K562 (cell line): ENCODE data around the gene CENPQ. TPM values are rescaled to one million over a fixed set of nuclear protein-coding genes. Genes with fewer than 3 reads are reported as not detected.
A peak's percentile ranks its signal among the peaks of the same experiment; 100 is the strongest.

Experiments
- ATAC-seq: fragments of 200-7000 bp; cut with Tn5 transposase; 3 replicates; pipeline ENCODE4 v1.9.1; 2020; ENCODE audit warnings: moderate library complexity
- BruUV-seq: library from RNA; stranded (reverse); fragments of 400-500 nt; replicated peaks from 2 replicates; lab custom pipeline; 2021; lab: Mats Ljungman, UMichigan
- CTCF ChIA-PET: fragments of 300-600 bp; formaldehyde crosslinking; extraction: SDS; loops from one replicate; lab custom pipeline; 2021; ENCODE audit warnings: low intra/inter-chr PET ratio; lab: Yijun Ruan, JAX
- POLR2A ChIA-PET: fragments of 300-600, 350-650 bp; sonication (Branson Sonifier 250); formaldehyde crosslinking; extraction: SDS; loops from one replicate; lab custom pipeline; 2021; ENCODE audit warnings: antibody characterized with exemption, inconsistent platforms; lab: Yijun Ruan, JAX
- DNase-seq, 4 experiments: peaks; one replicate each; pipeline versions ENCODE4 v3.0.0 to v3.0.0-alpha.2; 2011 to 2018; ENCODE audit warnings: low spot score in 3 of 4, mixed read lengths in 3 of 4; ENCODE audit errors: extremely low read depth in 1 of 4
- FAIRE-seq: peaks from 2 replicates; lab custom pipeline; 2011; peaks lifted over from hg19 to GRCh38; lab: Jason Lieb, UNC
- H2AFZ ChIP-seq: 2 replicates; pipeline ENCODE4 v1.6.0; 2011; ENCODE audit warnings: low read depth, low read length, control low read depth, inconsistent platforms
- H3K27ac ChIP-seq: fragments of 200-600 bp; 3 replicates; pipeline ENCODE4 v1.8.0; 2011; ENCODE audit warnings: low read depth, mild to moderate bottlenecking, control low read depth, inconsistent platforms, low read length, moderate library complexity, mixed read lengths; ENCODE audit errors: extremely low read depth
- H3K27me3 ChIP-seq, 2 experiments: fragments of 300-600 bp in 1 of 2; 2 replicates in 1 of 2; 3 replicates in 1 of 2; pipeline versions ENCODE4 v1.6.0 to v1.8.0; 2011; ENCODE audit warnings: inconsistent platforms in 2 of 2, low read length in 2 of 2, mild to moderate bottlenecking in 1 of 2, mixed read lengths in 1 of 2, moderate library complexity in 1 of 2; ENCODE audit not compliant: control insufficient read depth in 2 of 2, insufficient read depth in 2 of 2
- H3K36me3 ChIP-seq: fragments of 300-600 bp; 3 replicates; pipeline ENCODE4 v1.8.0; 2011; ENCODE audit warnings: mild to moderate bottlenecking, low read length, inconsistent platforms; ENCODE audit not compliant: control insufficient read depth, insufficient read depth
- H3K4me1 ChIP-seq, 2 experiments: fragments of 200-600 bp in 1 of 2; replicated peaks in 1 of 2; 2 replicates in 1 of 2; 3 replicates in 1 of 2; pipeline versions ENCODE4 v1.5.1 to v1.8.0; 2011; ENCODE audit warnings: inconsistent platforms in 2 of 2, low read length in 2 of 2, mild to moderate bottlenecking in 1 of 2, mixed read lengths in 1 of 2, moderate library complexity in 1 of 2; ENCODE audit not compliant: control insufficient read depth in 2 of 2, insufficient read depth in 2 of 2
- H3K4me2 ChIP-seq: 2 replicates; pipeline ENCODE4 v1.6.1; 2011; ENCODE audit warnings: low read length, control low read depth, inconsistent platforms, mixed read lengths; ENCODE audit not compliant: insufficient read depth
- H3K4me3 ChIP-seq: fragments of 200-600 bp; sonication (generic), shearing (Covaris generic); 2 replicates; pipeline ENCODE4 v1.5.1; 2016; ENCODE audit warnings: control low read depth, inconsistent platforms
- H3K79me2 ChIP-seq: fragments of 200-600 bp; 3 replicates; pipeline ENCODE4 v1.8.0; 2011; ENCODE audit warnings: low read length, inconsistent platforms; ENCODE audit not compliant: control insufficient read depth, insufficient read depth
- H3K9ac ChIP-seq, 2 experiments: 2 replicates each; pipeline versions ENCODE4 v1.6.0 to v1.6.1; 2011; ENCODE audit warnings: low read depth in 2 of 2, low read length in 2 of 2, control low read depth in 1 of 2, inconsistent platforms in 1 of 2, mild to moderate bottlenecking in 1 of 2, mixed read lengths in 1 of 2; ENCODE audit not compliant: insufficient read depth in 1 of 2
- H3K9me1 ChIP-seq: one replicate; pipeline ENCODE4 v1.6.0; 2011; ENCODE audit warnings: inconsistent platforms, mild to moderate bottlenecking, low read length, moderate library complexity; ENCODE audit not compliant: control insufficient read depth, insufficient read depth
- H3K9me3 ChIP-seq: replicated peaks from 2 replicates; pipeline ENCODE4 v1.5.1; 2011; ENCODE audit warnings: low read depth, low read length, inconsistent platforms; ENCODE audit not compliant: control insufficient read depth, insufficient read depth
- H4K20me1 ChIP-seq: replicated peaks from 2 replicates; pipeline ENCODE4 v1.6.1; 2011; ENCODE audit warnings: low read length, inconsistent platforms, mixed read lengths; ENCODE audit not compliant: control insufficient read depth, insufficient read depth
- ARID3A ChIP-seq: IDR thresholded peaks from 2 replicates; pipeline ENCODE4 v1.6.1; 2012; ENCODE audit warnings: low read depth, low read length, improper control_type of control experiment, borderline replicate concordance
- ASH1L ChIP-seq: fragments of 450-650 bp; IDR thresholded peaks from 2 replicates; pipeline ENCODE4 v1.6.1; 2018; ENCODE audit warnings: borderline replicate concordance, mild to moderate bottlenecking, low read depth; ENCODE audit not compliant: partially characterized antibody
- CEBPB ChIP-seq: fragments of 450-650 bp; IDR thresholded peaks from 2 replicates; pipeline ENCODE4 v1.6.1; 2016; ENCODE audit warnings: missing genetic modification characterization, missing compliant biosample characterization
- DEAF1 ChIP-seq: fragments of 450-650 bp; formaldehyde crosslinking; IDR thresholded peaks from 2 replicates; pipeline ENCODE4 v1.4.0; 2020; ENCODE audit warnings: mild to moderate bottlenecking, moderate library complexity
- EP300 ChIP-seq: IDR thresholded peaks from 2 replicates; pipeline ENCODE4 v1.6.1; 2012; ENCODE audit warnings: low read length, improper control_type of control experiment
- GATAD2B ChIP-seq: fragments of 450-650 bp; IDR thresholded peaks from 2 replicates; pipeline ENCODE4 v1.6.1; 2017; ENCODE audit warnings: mild to moderate bottlenecking, borderline replicate concordance
- HDAC3 ChIP-seq: fragments of 450-650 bp; IDR thresholded peaks from 2 replicates; pipeline ENCODE4 v1.6.1; 2018; ENCODE audit warnings: borderline replicate concordance, mild to moderate bottlenecking, moderate library complexity; ENCODE audit not compliant: partially characterized antibody
- MYBL2 ChIP-seq, 2 experiments: fragments of 450-650 bp in 1 of 2; sonication (generic) in 1 of 2; formaldehyde crosslinking in 1 of 2; IDR thresholded peaks; 2 replicates each; pipeline versions ENCODE4 v1.6.1 to v1.8.1; 2017 to 2022; ENCODE audit warnings: borderline replicate concordance in 1 of 2, inconsistent platforms in 1 of 2, low read depth in 1 of 2, mild to moderate bottlenecking in 1 of 2, missing genetic modification reagents in 1 of 2, moderate library complexity in 1 of 2
- NFIC ChIP-seq: fragments of 450-650 bp; IDR thresholded peaks from 2 replicates; pipeline ENCODE4 v1.6.1; 2017; ENCODE audit warnings: mild to moderate bottlenecking, inconsistent platforms
- PRDM10 ChIP-seq: fragments of 450-650 bp; IDR thresholded peaks from 2 replicates; pipeline ENCODE4 v1.6.1; 2018; ENCODE audit not compliant: partially characterized antibody
- WGBS: fragments of 100-300 bp; shearing (Covaris generic); methylation state at CpG from one replicate; pipeline ENCODE4 v1.1.6; 2016; ENCODE audit warnings: low coverage, mixed read lengths; ENCODE audit not compliant: insufficient coverage; ENCODE audit errors: missing lambda C conversion rate; 5-methylcytosine and 5-hydroxymethylcytosine counted together
- in situ Hi-C: fragments of 300-500 bp; cut with MboI; formaldehyde crosslinking; loops from 4 replicates; pipeline ENCODE4 v1.15.0; 2018; ENCODE audit warnings: inconsistent platforms, mixed read lengths
- intact Hi-C: fragments of 100-400 bp; cut with micrococcal nuclease; formaldehyde crosslinking; loops from 2 replicates; pipeline ENCODE4 v1.14.2; 2022
- polyA plus RNA-seq, 8 experiments: library from polyadenylated mRNA; depleted of rRNA in 4 of 8; stranded (reverse) in 5 of 8; unstranded in 3 of 8; fragments of >200 nt; fragmentation: Nextera tagmentation in 2 of 8; fragmentation: Illumina TruSeq in 1 of 8; extraction: Ambion mirVana in 2 of 8; extraction: Trizol in 1 of 8; gene quantifications; 2 replicates each; pipeline versions ENCODE4 v1.2.1 to v1.2.3, GENCODE V29; 2011 to 2014; ENCODE audit warnings: inconsistent platforms in 1 of 8, missing spikeins in 1 of 8
- total RNA-seq, 7 experiments: library from RNA; depleted of rRNA in 6 of 7; stranded (reverse); fragments of >200 nt in 6 of 7; fragmentation: Illumina TruSeq in 2 of 7; extraction: Trizol in 2 of 7; gene quantifications; 2 replicates each; pipeline versions ENCODE4 v1.2.1 to v1.2.3, GENCODE V29; 2011 to 2021; ENCODE audit warnings: low replicate concordance in 1 of 7

CENPQ gene
- total and polyA plus RNA-seq, 9 of the 15 experiments (the other 6 are each of a cell fraction or from before 2014, with no cell fraction given): 12.7 to 48.3 (median 26.4) TPM

GRCh38 chr6:49531774-49532569 is 68.8 kb downstream of the CENPQ start:
- intact Hi-C loops: loop anchor here (1.0 to 5.0 kb wide), 4 partner anchors 75 to 499 kb away; no protein-coding TSS in a partner anchor
- BruUV-seq: no TSS peak
- Histone ChIP-seq H4K20me1 (no peaks in the 10 kb centered on the region), H3K4me2 (no peak overlapping the region), H3K9me1 (no peaks in the 10 kb centered on the region), H3K36me3 (no peaks in the 10 kb centered on the region), H3K9me3 (no peaks in the 10 kb centered on the region), H3K9ac (peak overlapping the region in 1 of 2 experiments; percentile 32; a peak in 1 of 4 replicates), H2AFZ (peak overlapping the region; percentile 92), H3K79me2 (no peaks in the 10 kb centered on the region), H3K4me1 (no peaks in the 10 kb centered on the region; a peak in 1 of 5 replicates), H3K27me3 (no peaks in the 10 kb centered on the region), H3K27ac (no peak overlapping the region; the same call in 2 of the 3 replicates), H3K4me3 (no peak overlapping the region)
- peak; percentile 55 to 72 (median 60) for DNase-seq
- WGBS: 2% methylated on average over 3 of the region's 3 CpGs
- peak; percentile 78 for FAIRE-seq
- peak; percentile 95 for ATAC-seq
- in situ Hi-C loops: loop anchor here (10.0 kb wide), 1 partner anchor 313 kb away; no protein-coding TSS in a partner anchor
- POLR2A ChIA-PET: interaction anchor here (0.6 to 0.8 kb wide), 5 partner anchors 9 to 51 kb away, joined by 3 to 4 read pairs (median 3); no protein-coding TSS in a partner anchor
- CTCF ChIA-PET: interaction anchor here (0.6 to 6.2 kb wide), 10 partner anchors 9 to 500 kb away, joined by 3 to 68 read pairs (median 3); no protein-coding TSS in a partner anchor
- TF ChIP-seq EP300 (0 out of 2 replicates have a peak, but pooled peaks have one; percentile 40), MYBL2 (IDR thresholded peaks at IDR 0.05; ENCODE audit: low read depth) (peak; percentile 42; the same call in 1 of the 2 replicates), MYBL2 (CRISPR knock-in tag; IDR thresholded peaks at IDR 0.05; ENCODE audit: borderline replicate concordance) (no peak), ARID3A (peak; percentile 95), GATAD2B (peak; percentile 59), NFIC (peak; percentile 70), DEAF1 (peak; percentile 94), PRDM10 (no peak), ASH1L (peak; percentile 48), CEBPB (tag) (peak; percentile 95), HDAC3 (no peak)
